Measurements from ENCODE around the gene ARAP1.

ARAP1 gene

DNA sequence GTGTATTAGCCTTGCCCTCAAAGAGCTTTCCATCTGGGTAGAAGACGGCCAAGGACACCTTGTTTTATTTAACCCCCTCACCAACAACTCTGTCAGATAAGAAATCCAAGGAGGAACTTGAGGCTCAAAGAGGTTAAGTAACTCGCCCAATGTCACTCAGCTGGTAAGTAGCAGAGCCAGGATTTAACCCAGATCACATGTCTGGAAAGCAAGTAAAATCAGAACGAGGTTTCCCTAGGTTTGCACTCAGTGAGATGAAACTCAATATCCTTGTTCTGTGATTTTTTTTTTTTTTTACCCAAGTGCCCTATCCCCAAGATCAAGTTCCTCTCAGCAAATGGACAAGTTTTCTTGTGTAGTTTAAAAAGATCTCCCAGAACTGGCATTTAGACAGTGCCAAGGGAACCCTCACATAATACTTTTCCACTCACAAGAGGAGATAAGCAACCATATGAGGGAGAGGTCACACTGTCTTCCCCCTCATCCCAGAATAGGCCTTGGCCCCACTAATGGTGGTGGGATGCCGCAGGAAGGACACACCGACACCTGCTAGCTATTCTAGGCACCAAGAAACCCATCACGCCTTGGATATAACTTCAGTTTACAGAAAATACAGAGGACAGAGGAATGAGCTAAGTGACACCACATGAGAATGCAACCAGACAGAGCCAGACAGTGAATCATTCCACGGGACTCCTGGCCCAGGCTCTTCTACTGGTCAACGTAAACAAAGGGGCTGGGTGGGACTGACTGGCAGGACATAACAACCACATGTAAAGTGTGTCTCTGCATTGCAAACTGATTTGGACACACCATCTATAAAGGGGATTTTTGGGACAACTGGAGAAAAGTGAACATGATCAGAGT, 8.6 kb upstream of the ARAP1 start:
- no peak for DNase-seq

DNA sequence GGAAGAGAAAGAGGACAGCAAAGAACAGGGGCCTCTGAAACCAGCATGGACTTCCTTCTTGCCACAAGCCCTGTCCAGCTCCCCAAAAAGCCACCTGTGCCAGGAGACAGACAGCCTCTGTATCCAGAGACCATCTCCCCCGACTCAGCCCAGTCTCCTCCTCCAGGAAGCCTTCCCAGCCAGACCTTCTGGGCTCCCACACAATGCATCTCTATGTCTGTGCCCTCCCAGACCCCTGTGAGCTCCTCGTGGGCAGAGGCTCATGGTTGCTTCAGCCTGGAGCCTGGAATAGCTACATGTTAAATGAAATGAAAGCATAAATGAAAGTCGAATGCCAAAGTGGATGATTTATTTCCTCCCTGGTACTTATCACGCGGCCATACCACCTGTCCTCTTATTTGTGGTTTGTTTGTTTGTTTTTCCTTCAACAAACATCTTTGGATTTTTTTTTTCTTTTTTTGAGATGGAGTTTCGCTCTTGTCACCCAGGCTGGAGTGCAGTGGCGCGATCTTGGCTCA, 7.3 kb upstream of the ARAP1 start:
- DNase-seq = no peak

DNA sequence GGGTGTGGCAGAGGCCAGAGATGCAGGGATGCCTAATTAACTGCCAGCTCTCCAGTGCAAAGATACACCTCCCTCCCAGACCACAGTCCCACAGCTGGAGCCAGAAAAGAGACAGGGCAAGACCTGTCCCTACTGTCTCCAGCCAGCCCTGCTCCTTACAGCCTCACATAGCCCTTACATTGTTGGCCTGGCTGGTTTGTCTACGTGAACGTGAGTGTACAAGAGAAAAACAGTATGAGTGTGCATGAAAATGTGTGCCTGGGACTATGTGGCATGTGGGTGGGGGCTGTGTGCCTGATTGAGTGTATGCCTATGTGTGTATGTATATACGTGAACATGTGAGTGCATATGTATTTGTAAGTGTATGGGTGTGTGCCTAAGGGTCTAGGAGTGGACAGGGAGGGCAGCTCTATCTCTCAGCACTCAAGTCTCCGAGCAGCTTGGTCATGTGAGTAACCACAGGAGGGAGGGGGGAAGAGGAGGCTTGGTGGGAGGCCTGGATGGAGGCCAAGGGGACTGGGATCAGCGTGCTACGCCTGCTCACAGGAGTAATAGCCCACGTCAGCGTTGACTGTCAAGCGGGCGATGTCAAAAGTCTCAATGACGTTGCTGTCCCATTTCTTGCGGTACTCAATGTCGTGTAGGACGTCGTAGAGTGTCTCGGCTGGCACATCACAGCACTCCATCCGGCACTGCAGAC, 6.6 kb upstream of the ARAP1 start:
- DNase-seq = no peak

DNA sequence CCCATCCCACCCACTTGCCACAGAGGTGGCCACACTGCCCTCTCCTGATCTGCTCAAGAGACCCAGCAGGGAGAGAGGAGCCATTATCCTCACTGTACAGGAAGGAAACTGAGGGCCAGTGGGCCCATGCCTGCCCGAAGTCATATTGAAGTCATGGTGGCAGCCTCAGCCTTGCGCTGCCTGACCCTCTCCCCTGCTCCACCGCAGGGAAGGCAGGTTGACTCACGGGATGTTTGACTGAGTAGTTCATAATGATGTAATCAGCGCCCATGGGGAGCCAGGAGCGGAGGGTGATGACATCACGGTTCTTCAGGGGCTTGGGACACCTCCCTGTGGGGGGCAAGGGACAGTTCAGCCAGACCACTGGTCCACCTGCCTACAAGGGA, 6.1 kb upstream of the ARAP1 start:
- DNase-seq = no peak

DNA sequence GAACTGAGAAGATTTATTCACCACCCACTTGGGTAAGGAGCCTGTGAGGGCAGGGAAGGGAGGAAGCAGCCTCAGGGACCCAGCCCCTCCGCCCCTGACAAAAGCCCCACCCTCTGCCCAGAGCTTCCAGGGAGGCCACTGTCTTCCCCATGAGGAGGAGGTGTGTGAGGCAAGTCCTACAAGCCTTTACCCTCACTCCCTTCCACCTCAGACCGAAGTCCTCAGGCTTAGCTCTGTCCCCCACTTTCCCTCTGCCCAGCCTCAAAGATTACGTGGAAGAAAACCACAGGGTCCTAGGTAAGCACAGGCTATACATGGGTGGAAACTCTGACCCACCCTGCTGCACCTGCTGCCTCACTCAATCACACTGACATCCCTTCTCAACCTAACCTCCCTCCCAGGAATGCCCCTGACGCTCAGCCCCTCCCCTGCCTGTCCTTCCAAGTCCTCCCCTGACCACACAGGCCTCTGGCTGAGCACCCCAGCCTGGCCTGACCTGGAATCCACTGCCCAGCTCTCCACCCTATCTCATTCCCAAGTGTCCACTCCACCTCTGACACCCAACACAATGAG, 3.6 kb upstream of the ARAP1 start:
- DNase-seq = no peak

DNA sequence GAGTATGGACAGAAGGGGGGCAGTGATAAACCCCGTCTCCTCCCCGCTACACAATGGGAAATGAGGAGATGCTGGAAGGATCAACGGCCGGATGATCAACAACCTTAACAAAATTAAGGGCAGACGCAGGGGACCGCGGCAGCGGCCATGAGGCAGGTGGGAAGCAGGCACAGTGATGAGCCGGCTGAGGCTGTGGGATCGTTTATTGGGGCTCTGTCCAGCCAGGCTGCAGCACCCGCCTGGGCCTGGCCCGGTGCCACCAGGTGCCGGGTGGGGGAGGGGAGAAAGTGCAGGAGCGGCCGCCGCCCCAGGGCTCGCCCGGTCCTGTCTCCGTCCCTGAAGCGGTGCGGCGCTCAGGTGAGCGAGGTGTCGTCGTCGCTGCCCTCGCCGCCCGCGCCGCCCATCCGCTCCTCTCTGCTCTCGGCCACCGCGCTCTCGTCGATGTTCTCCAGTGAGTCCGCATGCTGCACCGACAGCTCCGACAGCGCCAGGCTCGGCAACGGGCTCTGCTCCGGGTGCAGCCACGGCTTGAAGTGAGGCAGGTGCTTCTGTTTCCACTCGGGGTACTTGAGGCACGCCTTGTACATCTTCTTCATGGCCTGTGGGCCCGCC, 2.4 kb upstream of the ARAP1 start:
- DNase-seq = no peak

DNA sequence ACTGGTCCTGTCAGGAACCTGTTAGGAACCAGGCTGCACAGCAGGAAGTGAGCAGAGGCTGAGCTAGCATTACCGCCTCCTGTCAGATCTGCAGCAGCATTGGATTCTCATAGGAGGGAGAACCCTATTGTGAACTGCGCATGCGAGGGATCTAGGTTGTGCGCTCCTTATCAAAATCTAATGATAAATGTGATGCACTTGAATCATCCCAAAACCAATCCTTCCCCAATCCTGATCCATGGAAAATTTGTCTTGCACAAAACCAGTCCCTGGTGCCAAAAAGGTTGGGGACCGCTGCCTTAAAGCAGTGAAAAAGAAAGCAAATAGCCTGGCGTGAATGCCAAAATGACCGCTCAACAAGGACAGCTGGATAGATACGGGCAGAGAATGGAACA, 1.9 kb upstream of the ARAP1 start:
- no peak for DNase-seq

DNA sequence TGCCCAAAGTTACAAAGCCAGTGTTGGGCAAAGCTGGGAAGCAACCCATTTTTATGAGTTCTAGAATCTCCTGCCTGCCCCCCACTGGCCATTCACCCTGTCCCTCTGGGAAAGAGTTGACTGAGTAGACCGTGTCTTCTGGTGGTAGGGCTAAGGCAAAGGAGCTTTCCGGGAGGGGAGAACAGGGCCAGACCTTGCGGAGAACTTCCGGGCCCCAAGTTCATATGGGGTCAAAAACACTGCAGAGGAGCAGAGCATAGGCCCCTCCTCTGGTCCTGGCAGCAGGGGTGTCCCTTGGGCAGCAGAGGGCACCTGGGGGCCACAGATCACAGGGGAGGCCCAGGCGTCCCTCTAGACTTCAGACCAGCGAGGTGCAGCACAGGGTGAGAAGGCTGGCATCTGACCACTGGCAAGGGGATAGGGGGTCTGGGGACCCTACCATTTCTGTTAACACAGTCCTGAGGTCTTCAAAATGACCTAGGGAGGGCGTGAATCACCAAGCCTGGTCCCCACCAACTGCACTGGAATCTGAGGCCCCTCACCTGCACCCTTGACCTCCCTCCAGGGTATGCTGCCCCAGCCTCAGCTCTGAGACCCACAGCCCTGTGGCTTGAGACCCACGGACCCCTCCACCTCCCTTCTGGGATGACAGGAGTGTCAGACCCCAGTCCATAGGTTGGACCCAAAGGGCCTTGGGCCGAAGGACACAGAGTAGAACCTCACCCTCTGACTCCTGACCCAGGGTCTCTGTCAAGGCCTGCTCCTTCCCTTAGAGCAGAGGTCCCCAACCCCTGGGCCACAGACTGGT, 1.3 kb upstream of the ARAP1 start:
- DNase-seq = no peak

DNA sequence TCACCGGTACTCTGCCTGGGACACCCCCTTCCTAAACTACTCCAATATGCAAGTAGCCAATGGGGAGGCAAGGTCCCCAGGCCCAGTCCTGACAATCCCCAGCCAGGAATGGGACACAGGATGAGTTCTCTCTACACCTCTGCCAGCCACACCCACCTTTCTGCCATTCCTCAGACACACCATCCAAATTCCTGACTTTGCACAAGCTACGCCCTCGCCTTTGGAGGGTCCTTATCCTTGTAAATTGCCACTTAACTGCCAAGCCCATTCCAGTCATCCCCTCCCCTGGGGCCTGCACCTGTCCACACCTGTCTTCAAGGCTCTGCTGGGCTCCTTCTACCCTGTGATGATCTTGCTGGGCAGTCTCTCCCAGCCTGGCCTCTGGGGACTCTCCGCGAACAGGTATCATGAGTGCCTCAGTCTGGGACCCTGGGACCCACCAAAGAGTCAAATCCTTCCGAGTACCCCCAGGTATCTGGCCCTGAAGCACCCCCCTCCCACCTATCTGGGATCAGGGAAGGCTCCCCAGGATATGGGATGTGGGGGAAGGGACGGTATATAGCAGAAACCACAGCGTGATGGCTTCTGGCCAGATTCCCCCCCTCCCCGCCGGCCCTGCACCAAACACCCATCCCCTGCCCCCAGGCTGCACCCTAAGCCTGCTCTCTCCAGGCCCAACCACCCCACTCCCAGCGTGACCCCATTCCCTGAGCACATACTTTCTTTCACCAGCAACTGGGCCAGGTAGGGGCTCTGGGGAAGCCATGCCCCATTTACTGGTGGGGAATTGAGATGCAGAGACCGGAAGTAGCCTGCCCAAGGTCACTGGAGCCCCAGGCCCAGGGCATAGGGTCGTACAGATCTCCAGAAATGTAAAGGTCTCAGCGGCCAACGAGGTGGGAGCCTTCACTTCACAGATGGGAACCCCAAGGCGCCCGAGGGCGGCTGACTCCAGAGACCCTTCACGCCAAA, 806 bp downstream of the ARAP1 start:
- no peak for DNase-seq

DNA sequence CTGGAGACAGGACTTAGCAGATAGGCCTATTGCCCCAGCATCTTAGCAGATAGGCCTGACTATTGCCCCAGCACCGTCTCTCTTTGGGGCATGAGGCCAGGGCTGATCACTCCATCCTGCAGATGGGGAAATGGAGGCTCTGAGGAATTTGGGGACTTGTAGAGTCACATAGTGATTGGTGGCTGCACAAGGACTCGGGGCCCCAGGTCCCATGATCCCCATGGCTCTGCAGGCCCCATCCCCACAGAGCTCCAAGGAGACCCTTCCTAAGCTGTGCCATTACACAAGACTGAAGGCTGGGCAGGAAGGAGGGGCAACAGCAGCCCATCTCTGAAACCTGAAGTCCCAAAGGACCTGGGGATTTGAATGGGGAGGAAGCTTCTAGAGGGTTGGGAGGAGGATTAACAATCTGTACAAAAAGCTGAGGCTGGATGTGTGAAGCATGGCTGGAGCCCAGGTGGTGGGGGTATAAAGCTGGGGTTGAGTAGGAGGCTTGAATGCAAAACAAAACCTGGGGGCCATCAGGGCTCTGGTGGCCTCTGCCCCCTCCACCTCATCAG, 1.6 kb downstream of the ARAP1 start:
- DNase-seq = no peak

DNA sequence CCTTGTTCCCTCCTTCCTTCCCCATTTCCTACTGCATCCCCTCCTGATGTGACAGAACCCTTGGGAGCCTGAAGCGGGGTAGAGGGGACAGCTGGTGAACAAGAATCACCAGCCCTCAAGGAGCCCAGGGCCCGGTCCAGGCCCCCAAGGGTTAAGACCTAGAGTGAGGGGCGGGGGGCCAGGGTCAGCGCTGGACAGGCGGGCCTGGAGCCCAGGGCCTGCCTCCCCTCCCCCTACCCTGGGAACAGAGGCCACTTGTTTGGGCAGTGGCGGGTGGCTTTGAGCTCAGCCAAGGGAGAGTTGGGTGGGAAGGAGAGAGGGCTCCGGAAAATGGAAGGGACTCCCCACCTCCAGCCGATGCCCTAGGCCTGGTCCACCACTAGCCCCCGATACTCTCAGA, 2.1 kb downstream of the ARAP1 start:
- DNase-seq = no peak

DNA sequence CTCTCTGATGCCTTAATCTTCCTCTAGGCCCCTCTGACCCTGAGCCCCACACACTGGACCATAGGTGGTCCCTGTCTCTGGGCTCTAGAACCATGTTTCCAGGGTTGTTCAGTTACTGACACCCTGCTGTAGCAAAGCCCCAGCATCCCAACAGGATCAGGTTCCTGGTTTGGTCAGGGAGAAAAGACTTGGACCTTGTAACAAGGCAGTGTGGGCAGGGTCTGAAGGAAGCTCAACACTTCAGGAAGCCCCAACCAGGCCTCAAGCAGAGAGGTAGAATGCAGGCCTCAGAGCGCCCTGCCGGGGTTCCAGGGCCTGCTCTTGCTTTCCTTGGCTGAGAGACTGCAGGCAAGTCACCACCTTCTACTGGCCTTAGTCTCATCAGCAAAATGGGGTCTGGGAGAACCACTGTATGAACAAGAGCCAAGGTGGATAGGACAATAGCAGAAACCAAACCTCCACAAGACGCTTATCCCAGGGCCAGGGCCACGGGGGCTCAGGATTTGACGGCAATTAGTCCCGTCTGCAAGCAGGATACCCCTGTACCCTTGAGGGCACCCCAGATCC, 4.8 kb downstream of the ARAP1 start:
- no peak for DNase-seq

DNA sequence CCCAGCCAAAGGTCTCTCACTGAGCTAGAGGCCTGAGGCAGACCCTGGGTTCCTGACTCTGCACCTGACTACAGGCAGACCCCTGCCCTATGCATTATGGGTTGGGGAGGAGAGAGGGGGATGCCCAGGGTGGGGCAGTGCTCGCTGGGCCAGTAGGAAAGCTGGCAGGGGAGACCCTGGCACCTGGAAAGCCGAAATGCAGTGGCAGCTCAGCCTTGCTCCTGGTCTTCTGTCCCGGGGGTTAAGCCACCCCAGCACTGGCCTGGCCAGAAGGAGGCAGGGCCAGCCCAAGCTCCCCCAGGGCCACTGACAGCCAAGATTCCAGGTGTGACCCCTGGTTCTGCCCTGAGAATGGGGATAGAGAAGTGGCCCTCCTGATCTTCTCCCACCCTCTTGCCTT, 5.4 kb downstream of the ARAP1 start:
- no peak for DNase-seq

DNA sequence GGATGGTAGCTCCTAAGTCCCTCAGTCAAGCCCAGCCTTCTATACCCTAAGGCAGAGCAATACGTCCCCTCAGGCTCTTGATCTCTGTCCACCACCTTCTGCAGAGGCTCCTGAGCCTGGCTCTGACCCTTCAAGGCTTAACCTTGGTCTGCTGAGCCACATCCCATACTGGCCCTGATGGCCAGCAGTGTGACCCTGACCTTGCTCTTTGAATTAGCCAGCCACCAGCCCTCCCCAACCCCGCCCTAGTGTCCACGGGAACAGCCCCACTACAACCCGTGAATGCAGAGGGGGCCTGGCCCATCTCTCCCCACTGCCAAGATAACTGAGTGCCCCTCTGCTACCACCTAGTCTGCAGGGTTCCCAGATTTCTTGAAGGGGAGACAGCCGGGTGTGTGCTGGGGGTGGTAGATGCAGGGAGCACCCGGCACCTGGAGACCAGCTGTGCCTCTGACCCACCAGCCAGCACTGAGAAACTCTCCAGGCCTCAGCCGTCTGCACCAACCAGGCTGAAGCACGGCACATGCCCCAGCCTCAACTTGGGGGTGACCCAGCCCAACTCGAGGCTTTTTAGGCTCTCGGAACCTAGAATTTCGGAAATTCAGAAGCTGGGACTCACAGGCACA, 6.2 kb downstream of the ARAP1 start:
- no peak for DNase-seq

DNA sequence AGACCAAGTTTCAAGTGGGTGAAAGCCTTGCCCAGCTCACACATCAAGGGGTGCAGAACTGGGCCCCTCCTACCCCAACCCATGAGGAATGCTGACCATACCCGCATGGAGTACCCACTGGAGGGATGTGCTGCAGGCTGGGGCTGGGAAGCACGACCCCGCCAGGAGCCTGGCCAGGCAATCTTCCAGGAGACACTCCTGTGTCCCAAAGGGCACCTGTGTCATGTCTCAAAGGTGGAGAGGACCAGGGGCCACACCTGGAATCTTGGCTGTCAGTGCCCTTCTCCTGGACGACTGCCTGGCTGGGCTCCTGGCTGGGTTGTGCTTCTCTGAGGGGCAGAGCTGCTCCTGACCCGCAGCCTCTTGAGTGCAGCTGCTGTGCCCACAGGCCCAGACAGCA, 6.7 kb downstream of the ARAP1 start:
- no peak for DNase-seq

DNA sequence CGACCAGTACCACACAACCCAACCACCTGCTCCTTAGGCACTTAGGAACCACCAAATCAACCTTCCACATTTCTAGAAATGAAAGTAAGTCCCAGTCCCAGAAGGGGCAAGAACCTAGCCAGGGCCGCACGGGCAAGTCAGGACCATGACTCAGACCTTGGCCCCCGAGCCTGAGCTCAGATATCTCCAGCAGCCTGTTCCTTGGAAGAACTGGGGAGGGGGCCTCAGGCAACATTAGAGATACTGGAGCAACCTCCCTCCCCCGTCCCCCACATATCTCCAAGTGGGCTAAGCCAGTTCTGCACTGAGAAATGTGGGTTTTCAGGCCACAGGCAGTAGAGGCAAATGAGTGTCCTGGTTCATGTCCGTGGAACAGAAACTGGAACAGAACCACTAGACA, 7.7 kb downstream of the ARAP1 start:
- no peak for DNase-seq

DNA sequence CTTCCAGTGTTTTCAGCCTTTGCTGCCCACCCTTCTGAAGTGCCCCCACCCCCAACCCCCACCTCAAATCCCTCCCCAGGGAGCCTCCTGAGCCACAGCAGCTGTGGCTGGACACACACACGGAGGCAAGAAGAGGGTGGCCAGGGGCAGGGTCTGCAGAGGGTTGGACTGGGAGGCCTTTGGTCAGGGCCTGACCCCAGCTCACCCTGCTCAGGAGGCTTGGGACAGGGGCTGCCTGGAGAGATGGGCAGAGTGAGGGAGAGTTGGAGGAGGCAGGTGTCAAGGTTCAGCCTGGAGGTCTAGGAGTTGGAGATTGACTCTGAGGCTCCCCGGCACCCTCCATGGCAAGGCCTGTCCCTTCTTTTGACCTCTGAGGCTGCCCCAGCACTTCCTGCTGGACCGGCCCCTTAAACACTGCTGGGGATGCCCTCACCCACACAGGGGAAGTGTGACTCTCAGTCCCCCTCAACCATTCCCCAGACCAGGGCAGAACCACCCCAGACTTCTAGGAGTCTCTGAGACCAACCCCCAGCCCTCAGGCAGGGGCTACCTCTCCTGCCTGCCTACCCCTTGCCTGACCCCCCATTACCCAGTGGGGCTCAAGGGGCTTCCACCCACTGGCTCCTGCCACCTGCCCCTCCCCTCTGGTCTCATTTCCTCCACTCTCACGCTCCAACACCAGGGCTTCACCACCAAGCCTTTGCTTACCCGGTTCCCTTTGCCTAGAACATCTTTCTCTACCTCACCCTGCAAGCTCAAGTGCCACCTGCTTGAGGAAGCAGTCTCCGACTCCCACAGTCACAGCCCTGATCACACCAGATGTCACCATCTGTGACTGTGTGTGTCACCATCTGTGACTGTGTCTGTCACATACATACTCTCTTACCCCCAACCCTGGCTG, 8.6 kb downstream of the ARAP1 start:
- DNase-seq = no peak

DNA sequence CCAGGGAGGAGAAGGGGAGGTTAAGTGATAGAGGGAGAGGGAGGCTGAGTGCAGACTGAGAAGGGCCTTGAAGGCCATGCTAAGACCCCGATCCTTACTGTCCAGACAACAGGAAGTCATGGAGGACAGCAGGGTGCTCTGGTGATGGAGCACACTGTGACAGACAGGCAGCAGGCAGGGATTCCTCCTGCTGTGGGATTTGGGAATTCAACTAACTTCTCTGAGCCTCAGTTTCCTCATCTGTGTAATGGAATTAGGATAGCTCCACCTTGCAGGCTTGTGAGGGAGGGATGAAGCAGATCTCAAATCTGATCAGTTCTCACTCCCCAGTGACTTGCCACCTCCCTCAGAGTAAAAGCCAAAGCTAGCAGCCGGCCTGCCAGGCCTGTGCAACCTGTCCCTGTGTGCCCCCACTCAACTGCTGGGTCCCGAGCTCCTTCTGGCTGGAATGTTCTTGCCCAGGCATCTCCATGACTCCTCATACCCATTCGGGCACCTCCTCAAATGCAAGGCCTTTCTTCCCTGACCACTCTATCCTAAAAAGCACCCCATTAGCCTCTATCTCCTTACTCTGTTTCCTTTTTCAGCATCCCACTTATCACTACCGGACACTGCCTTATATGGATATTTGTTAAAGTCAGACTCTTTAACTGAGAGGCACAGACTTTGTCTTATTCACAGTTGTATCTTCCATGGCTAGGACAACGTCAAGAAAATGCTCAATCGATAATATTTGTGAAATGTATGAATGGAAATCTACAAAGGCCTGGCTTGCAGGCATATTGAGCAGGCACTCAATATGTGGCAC, 9.5 kb downstream of the ARAP1 start:
- no peak for DNase-seq
